CD8-positive, alpha-beta memory T cell (primary cell): Measurements from ENCODE around the gene PIK3R6. TPM values are rescaled to one million over a fixed set of nuclear protein-coding genes. Genes with fewer than 3 reads are reported as not detected.

Experiments
- CTCF ChIA-PET: fragments of 350-600 bp; sonication (Branson Sonifier 250); formaldehyde crosslinking; loops from one replicate; lab custom pipeline; 2021; ENCODE audit warnings: antibody characterized with exemption; lab: Charles Lee
- POLR2A ChIA-PET: fragments of 350-600 bp; sonication (Branson Sonifier 250); formaldehyde crosslinking; loops from one replicate; lab custom pipeline; 2021; ENCODE audit warnings: antibody characterized with exemption; lab: Charles Lee
- DNase-seq, 5 donors: peaks; one replicate each; pipeline versions ENCODE4 v3.0.0 to v3.0.0-alpha.2; 2020 to 2022; ENCODE audit warnings: mixed read lengths in 1 of 5
- H3K27ac ChIP-seq: one replicate; pipeline ENCODE4 v1.7.0; 2013; ENCODE audit warnings: low read depth, mild to moderate bottlenecking, low read length, moderate library complexity
- H3K27me3 ChIP-seq: 2 replicates; pipeline ENCODE4 v1.7.0; 2013; ENCODE audit warnings: low read length, mild to moderate bottlenecking; ENCODE audit not compliant: insufficient read depth, poor library complexity, severe bottlenecking
- H3K36me3 ChIP-seq: 2 replicates; pipeline ENCODE4 v1.7.0; 2013; ENCODE audit warnings: mild to moderate bottlenecking, low read length, moderate library complexity; ENCODE audit not compliant: insufficient read depth
- H3K4me1 ChIP-seq: 2 replicates; pipeline ENCODE4 v1.7.0; 2013; ENCODE audit warnings: mild to moderate bottlenecking, low read length, moderate library complexity; ENCODE audit not compliant: insufficient read depth
- H3K4me3 ChIP-seq: 2 replicates; pipeline ENCODE4 v1.7.0; 2013; ENCODE audit warnings: mild to moderate bottlenecking, low read length
- H3K9me3 ChIP-seq: 2 replicates; pipeline ENCODE4 v1.7.0; 2013; ENCODE audit warnings: mild to moderate bottlenecking, low read length
- H3K27ac Mint-ChIP-seq, 8 donors: one replicate each; pipeline ENCODE4 v1.8.0; 2020 to 2021; ENCODE audit warnings: mixed read lengths in 8 of 8, mild to moderate bottlenecking in 6 of 8, inconsistent platforms in 3 of 8, moderate library complexity in 3 of 8
- H3K27me3 Mint-ChIP-seq, 2 donors: one replicate each; pipeline ENCODE4 v1.8.0; 2020 to 2021; ENCODE audit warnings: mixed read lengths in 2 of 2, mild to moderate bottlenecking in 1 of 2, moderate library complexity in 1 of 2
- H3K36me3 Mint-ChIP-seq, 3 donors: one replicate each; pipeline ENCODE4 v1.8.0; 2020 to 2021; ENCODE audit warnings: mixed read lengths in 3 of 3, inconsistent platforms in 1 of 3, mild to moderate bottlenecking in 1 of 3
- H3K4me1 Mint-ChIP-seq, 3 donors: one replicate each; pipeline ENCODE4 v1.8.0; 2020 to 2021; ENCODE audit warnings: mixed read lengths in 3 of 3, inconsistent platforms in 1 of 3, mild to moderate bottlenecking in 1 of 3
- H3K4me3 Mint-ChIP-seq, 7 donors: one replicate each; pipeline ENCODE4 v1.8.0; 2020 to 2021; ENCODE audit warnings: mixed read lengths in 7 of 7, mild to moderate bottlenecking in 6 of 7, moderate library complexity in 4 of 7, inconsistent platforms in 2 of 7
- H3K9me3 Mint-ChIP-seq, 5 donors: one replicate each; pipeline ENCODE4 v1.8.0; 2020 to 2022; ENCODE audit warnings: mixed read lengths in 5 of 5, mild to moderate bottlenecking in 3 of 5, moderate library complexity in 2 of 5, inconsistent platforms in 1 of 5
- polyA plus RNA-seq: library from polyadenylated mRNA; unstranded; fragments of 300-500 nt; fragmentation: Illumina TruSeq; gene quantifications from one replicate; pipeline ENCODE4 v1.2.3, GENCODE V29; 2021
- total RNA-seq, 2 experiments: library from RNA; stranded (reverse); gene quantifications; one replicate each; pipeline ENCODE4 v1.2.3, GENCODE V29; 2021

The PIK3R6 gene
- total and polyA plus RNA-seq, 3 experiments from 2014 or later: 0.18 to 0.61 (median 0.35) TPM

GRCh38 chr17:8893621-8894201 is 26.2 kb upstream of the PIK3R6 start:
- peaks cover 44 to 64% (median 54%) of the 10 kb centered on the region in 3 donors for H3K4me1 Mint-ChIP-seq
- H3K27ac Mint-ChIP-seq: peak overlapping the region in 3 of 8 donors; percentile 15 to 83 (median 17)
- H3K9me3 Mint-ChIP-seq: no peaks in the 10 kb centered on the region
- H3K27me3 Mint-ChIP-seq: peaks cover 0 to 1% of the 10 kb centered on the region in 2 donors
- no peak overlapping the region for H3K4me3 ChIP-seq
- H3K36me3 Mint-ChIP-seq: peaks cover 11 to 89% (median 20%) of the 10 kb centered on the region in 3 donors
- H3K4me3 Mint-ChIP-seq: no peak overlapping the region
- no peaks in the 10 kb centered on the region for H3K9me3 ChIP-seq
- H3K27me3 ChIP-seq: no peaks in the 10 kb centered on the region
- peaks cover 51% of the 10 kb centered on the region for H3K36me3 ChIP-seq
- POLR2A ChIA-PET: interaction anchor here (1.0 kb wide), 1 partner anchor 23 kb away, joined by 3 read pairs; no protein-coding TSS in a partner anchor
- H3K4me1 ChIP-seq: peaks cover 40% of the 10 kb centered on the region
- no peak for DNase-seq
- CTCF ChIA-PET: interaction anchor here (0.5 to 2.2 kb wide), 4 partner anchors 36 to 147 kb away, joined by 3 to 10 read pairs (median 4); no protein-coding TSS in a partner anchor
- no peak overlapping the region for H3K27ac ChIP-seq

GRCh38 chr17:8893059-8893458 is 25.6 kb upstream of the PIK3R6 start:
- Mint-ChIP-seq H3K36me3 (peaks cover 10 to 91% (median 19%) of the 10 kb centered on the region in 3 donors), H3K27ac (peak overlapping the region in 6 of 8 donors; percentile 39 to 82 (median 70)), H3K4me1 (peaks cover 38 to 57% (median 48%) of the 10 kb centered on the region in 3 donors), H3K27me3 (peaks cover 0 to 1% of the 10 kb centered on the region in 2 donors), H3K4me3 (no peak overlapping the region), H3K9me3 (no peaks in the 10 kb centered on the region)
- Histone ChIP-seq H3K36me3 (peaks cover 47% of the 10 kb centered on the region), H3K27me3 (no peaks in the 10 kb centered on the region), H3K9me3 (no peaks in the 10 kb centered on the region), H3K4me3 (no peak overlapping the region), H3K27ac (no peak overlapping the region), H3K4me1 (peaks cover 34% of the 10 kb centered on the region)
- POLR2A ChIA-PET: interaction anchor here (1.0 kb wide), 1 partner anchor 23 kb away, joined by 3 read pairs; no protein-coding TSS in a partner anchor
- CTCF ChIA-PET: no interaction called here
- no peak for DNase-seq

GRCh38 chr17:8892338-8892690 is 24.8 kb upstream of the PIK3R6 start:
- H3K4me3 ChIP-seq: no peak overlapping the region
- H3K4me1 ChIP-seq: peaks cover 26% of the 10 kb centered on the region
- peaks cover 43% of the 10 kb centered on the region for H3K36me3 ChIP-seq
- ChIA-PET CTCF (interaction anchor here (1.4 kb wide), 2 partner anchors 8 to 14 kb away, joined by 3 to 5 read pairs; no protein-coding TSS in a partner anchor), POLR2A (no interaction called here)
- no peaks in the 10 kb centered on the region for H3K9me3 ChIP-seq
- Mint-ChIP-seq H3K36me3 (peaks cover 7 to 89% (median 17%) of the 10 kb centered on the region in 3 donors), H3K9me3 (no peaks in the 10 kb centered on the region), H3K27me3 (no peaks in the 10 kb centered on the region), H3K27ac (peak overlapping the region in 7 of 8 donors; percentile 4 to 88 (median 75)), H3K4me1 (peaks cover 30 to 50% (median 40%) of the 10 kb centered on the region in 3 donors), H3K4me3 (no peak overlapping the region)
- H3K27ac ChIP-seq: no peak overlapping the region
- no peak for DNase-seq
- no peaks in the 10 kb centered on the region for H3K27me3 ChIP-seq

- H3K27ac ChIP-seq: no peak overlapping the region
- no peaks in the 10 kb centered on the region for H3K9me3 ChIP-seq
- H3K27ac Mint-ChIP-seq: peak overlapping the region in 2 of 8 donors; percentile 32 to 38
- ChIA-PET POLR2A (no interaction called here), CTCF (interaction anchor here (1.4 to 1.6 kb wide), 2 partner anchors 9 to 62 kb away, joined by 4 to 5 read pairs; no protein-coding TSS in a partner anchor)
- peaks cover 7 to 89% (median 14%) of the 10 kb centered on the region in 3 donors for H3K36me3 Mint-ChIP-seq
- H3K27me3 ChIP-seq: no peaks in the 10 kb centered on the region
- H3K4me3 ChIP-seq: no peak overlapping the region
- DNase-seq: no peak
- peaks cover 0 to 4% of the 10 kb centered on the region in 2 donors for H3K27me3 Mint-ChIP-seq
- H3K9me3 Mint-ChIP-seq: no peaks in the 10 kb centered on the region
- peaks cover 14 to 33% (median 24%) of the 10 kb centered on the region in 3 donors for H3K4me1 Mint-ChIP-seq
- no peak overlapping the region for H3K4me3 Mint-ChIP-seq
- H3K36me3 ChIP-seq: peaks cover 55% of the 10 kb centered on the region
- peaks cover 10% of the 10 kb centered on the region for H3K4me1 ChIP-seq
These were observed 23.2 kb upstream of the PIK3R6 start for GRCh38 chr17:8890671-8891070.

- H3K9me3 Mint-ChIP-seq: no peaks in the 10 kb centered on the region
- H3K4me3 ChIP-seq: no peak overlapping the region
- no peaks in the 10 kb centered on the region for H3K9me3 ChIP-seq
- ChIA-PET POLR2A (no interaction called here), CTCF (interaction anchor here (0.9 to 1.6 kb wide), 2 partner anchors 13 to 63 kb away, joined by 3 to 4 read pairs; no protein-coding TSS in a partner anchor)
- H3K36me3 ChIP-seq: peaks cover 56% of the 10 kb centered on the region
- no peaks in the 10 kb centered on the region for H3K27me3 ChIP-seq
- peak overlapping the region in 2 of 8 donors; percentile 36 to 52 for H3K27ac Mint-ChIP-seq
- peaks cover 3 to 85% (median 10%) of the 10 kb centered on the region in 3 donors for H3K36me3 Mint-ChIP-seq
- H3K27me3 Mint-ChIP-seq: peaks cover 0 to 4% of the 10 kb centered on the region in 2 donors
- H3K4me3 Mint-ChIP-seq: peak overlapping the region in 1 of 7 donors; percentile 54
- peaks cover 5 to 23% (median 13%) of the 10 kb centered on the region in 3 donors for H3K4me1 Mint-ChIP-seq
- DNase-seq: no peak
- no peak overlapping the region for H3K27ac ChIP-seq
- no peaks in the 10 kb centered on the region for H3K4me1 ChIP-seq
These were observed 22.2 kb upstream of the PIK3R6 start for GRCh38 chr17:8889458-8890210.

- no peaks in the 10 kb centered on the region for H3K9me3 Mint-ChIP-seq
- Histone ChIP-seq H3K27me3 (no peaks in the 10 kb centered on the region), H3K9me3 (no peaks in the 10 kb centered on the region), H3K36me3 (peaks cover 64% of the 10 kb centered on the region), H3K4me3 (no peak overlapping the region), H3K27ac (no peak overlapping the region), H3K4me1 (no peaks in the 10 kb centered on the region)
- CTCF ChIA-PET: interaction anchor here (0.9 kb wide), 1 partner anchor 12 kb away, joined by 3 read pairs; no protein-coding TSS in a partner anchor
- peaks cover 0 to 4% of the 10 kb centered on the region in 2 donors for H3K27me3 Mint-ChIP-seq
- no peak overlapping the region for H3K4me3 Mint-ChIP-seq
- peak overlapping the region in 5 of 8 donors; percentile 14 to 75 (median 52) for H3K27ac Mint-ChIP-seq
- peaks cover 6 to 89% (median 13%) of the 10 kb centered on the region in 3 donors for H3K36me3 Mint-ChIP-seq
- H3K4me1 Mint-ChIP-seq: peaks cover 4 to 18% (median 13%) of the 10 kb centered on the region in 3 donors
- DNase-seq: no peak
- POLR2A ChIA-PET: no interaction called here
These were observed 21.3 kb upstream of the PIK3R6 start for GRCh38 chr17:8888704-8889302.

- no peak overlapping the region for H3K27ac Mint-ChIP-seq
- no peak for DNase-seq
- H3K9me3 ChIP-seq: no peaks in the 10 kb centered on the region
- no peak overlapping the region for H3K4me3 ChIP-seq
- no peak overlapping the region for H3K27ac ChIP-seq
- H3K9me3 Mint-ChIP-seq: no peaks in the 10 kb centered on the region
- H3K27me3 ChIP-seq: no peaks in the 10 kb centered on the region
- POLR2A ChIA-PET: no interaction called here
- CTCF ChIA-PET: interaction anchor here (0.5 kb wide), 1 partner anchor 104 kb away, joined by 3 read pairs; no protein-coding TSS in a partner anchor
- H3K4me1 ChIP-seq: no peaks in the 10 kb centered on the region
- H3K36me3 Mint-ChIP-seq: peaks cover 12 to 89% (median 17%) of the 10 kb centered on the region in 3 donors
- H3K36me3 ChIP-seq: peaks cover 67% of the 10 kb centered on the region
- H3K27me3 Mint-ChIP-seq: peaks cover 0 to 4% of the 10 kb centered on the region in 2 donors
- no peak overlapping the region for H3K4me3 Mint-ChIP-seq
- H3K4me1 Mint-ChIP-seq: peaks cover 5 to 13% (median 13%) of the 10 kb centered on the region in 3 donors
These were observed 20.6 kb upstream of the PIK3R6 start for GRCh38 chr17:8887834-8888703.
